Endothelial cell (in vitro differentiated cells): ENCODE data around the gene TOR1A. TPM values are rescaled to one million over a fixed set of nuclear protein-coding genes. Genes with fewer than 3 reads are reported as not detected.
A peak's percentile ranks its signal among the peaks of the same experiment; 100 is the strongest.

Experiments
- DNase-seq: peaks from one replicate; pipeline ENCODE4 v3.0.0; 2021; ENCODE audit warnings: low spot score
- H3K27ac Mint-ChIP-seq: one replicate; pipeline ENCODE4 v1.8.0; 2021; ENCODE audit warnings: mixed read lengths, inconsistent platforms; ENCODE audit not compliant: unreplicated experiment
- H3K27me3 Mint-ChIP-seq: one replicate; pipeline ENCODE4 v1.8.0; 2021; ENCODE audit warnings: mild to moderate bottlenecking, moderate library complexity, mixed read lengths, inconsistent platforms; ENCODE audit not compliant: unreplicated experiment
- H3K36me3 Mint-ChIP-seq: one replicate; pipeline ENCODE4 v1.8.0; 2021; ENCODE audit warnings: mild to moderate bottlenecking, low read depth, mixed read lengths, inconsistent platforms; ENCODE audit not compliant: unreplicated experiment
- H3K4me1 Mint-ChIP-seq: one replicate; pipeline ENCODE4 v1.8.0; 2021; ENCODE audit warnings: mild to moderate bottlenecking, mixed read lengths, inconsistent platforms; ENCODE audit not compliant: unreplicated experiment
- H3K4me3 Mint-ChIP-seq: one replicate; pipeline ENCODE4 v1.8.0; 2021; ENCODE audit warnings: mild to moderate bottlenecking, mixed read lengths, inconsistent platforms; ENCODE audit not compliant: unreplicated experiment
- H3K9me3 Mint-ChIP-seq: one replicate; pipeline ENCODE4 v1.8.0; 2021; ENCODE audit warnings: mixed read lengths, inconsistent platforms; ENCODE audit not compliant: unreplicated experiment
- total RNA-seq: library from RNA; stranded (reverse); fragmentation: NEBNext Ultra II Directional; extraction: Animal tissue kit (Norgen Biotek cat#: 25700); gene quantifications from one replicate; pipeline ENCODE4 v1.2.1, GENCODE V29; 2021; ENCODE audit not compliant: unreplicated experiment
- TF ChIP-seq, protein P1 (sequence below): fragments of 200-600 bp; sonication (generic); IDR thresholded peaks from one replicate; pipeline ENCODE4 v1.5.0; 2021; ENCODE audit warnings: antibody characterized with exemption; ENCODE audit not compliant: unreplicated experiment

The TOR1A gene
- total RNA-seq, 1 donor from 2014 or later, result 58.0 TPM

DNA sequence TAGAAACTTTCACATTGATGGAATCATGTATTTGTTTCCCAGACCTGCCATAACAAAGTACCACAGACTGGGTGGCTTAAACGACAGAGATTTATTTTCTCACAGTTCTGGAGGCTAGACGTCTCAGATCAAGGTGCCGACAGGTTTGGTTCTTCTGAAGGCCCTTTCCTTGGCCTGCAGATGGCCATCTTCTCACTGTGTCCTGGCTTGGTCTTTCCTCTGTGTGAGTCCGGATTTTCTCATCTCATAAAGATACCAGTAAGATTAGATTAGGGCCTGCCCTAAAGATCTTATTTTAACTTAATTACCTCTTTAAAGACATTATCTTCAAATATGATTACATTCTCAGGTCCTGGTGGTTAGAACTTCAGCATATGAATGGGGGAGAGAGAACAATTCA is 17.1 kb upstream of the TOR1A start:
- no peaks in the 10 kb centered on the region for H3K9me3 Mint-ChIP-seq
- H3K36me3 Mint-ChIP-seq, result no peaks in the 10 kb centered on the region
- H3K27me3 Mint-ChIP-seq, result peaks cover 3% of the 10 kb centered on the region
- no peak for DNase-seq
- H3K4me3 Mint-ChIP-seq, result no peak overlapping the region
- TF ChIP-seq, protein P1, sequence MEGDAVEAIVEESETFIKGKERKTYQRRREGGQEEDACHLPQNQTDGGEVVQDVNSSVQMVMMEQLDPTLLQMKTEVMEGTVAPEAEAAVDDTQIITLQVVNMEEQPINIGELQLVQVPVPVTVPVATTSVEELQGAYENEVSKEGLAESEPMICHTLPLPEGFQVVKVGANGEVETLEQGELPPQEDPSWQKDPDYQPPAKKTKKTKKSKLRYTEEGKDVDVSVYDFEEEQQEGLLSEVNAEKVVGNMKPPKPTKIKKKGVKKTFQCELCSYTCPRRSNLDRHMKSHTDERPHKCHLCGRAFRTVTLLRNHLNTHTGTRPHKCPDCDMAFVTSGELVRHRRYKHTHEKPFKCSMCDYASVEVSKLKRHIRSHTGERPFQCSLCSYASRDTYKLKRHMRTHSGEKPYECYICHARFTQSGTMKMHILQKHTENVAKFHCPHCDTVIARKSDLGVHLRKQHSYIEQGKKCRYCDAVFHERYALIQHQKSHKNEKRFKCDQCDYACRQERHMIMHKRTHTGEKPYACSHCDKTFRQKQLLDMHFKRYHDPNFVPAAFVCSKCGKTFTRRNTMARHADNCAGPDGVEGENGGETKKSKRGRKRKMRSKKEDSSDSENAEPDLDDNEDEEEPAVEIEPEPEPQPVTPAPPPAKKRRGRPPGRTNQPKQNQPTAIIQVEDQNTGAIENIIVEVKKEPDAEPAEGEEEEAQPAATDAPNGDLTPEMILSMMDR, result no peak
- no peak overlapping the region for H3K27ac Mint-ChIP-seq
- peaks cover 10% of the 10 kb centered on the region for H3K4me1 Mint-ChIP-seq

DNA sequence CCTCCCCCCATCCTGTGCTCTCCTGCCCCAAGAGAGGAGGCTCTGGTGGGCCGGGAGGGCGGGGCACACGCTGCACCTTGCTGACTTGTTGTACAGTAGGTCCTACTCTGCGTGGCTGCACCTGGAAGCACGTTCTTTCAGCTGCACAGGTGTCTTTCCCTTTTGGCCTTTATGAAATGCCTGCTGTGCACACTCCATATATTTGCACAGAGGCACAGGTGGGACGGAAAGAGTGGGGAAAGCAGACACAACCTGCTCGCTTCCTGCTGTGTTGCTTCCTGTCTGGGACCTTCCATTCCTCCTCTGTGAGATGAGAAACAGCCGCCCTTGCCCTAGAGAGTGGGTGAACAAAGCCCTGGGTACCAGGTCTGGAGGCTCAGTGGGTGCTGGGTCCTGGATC is 16.1 kb upstream of the TOR1A start:
- H3K4me3 Mint-ChIP-seq, result no peak overlapping the region

DNA sequence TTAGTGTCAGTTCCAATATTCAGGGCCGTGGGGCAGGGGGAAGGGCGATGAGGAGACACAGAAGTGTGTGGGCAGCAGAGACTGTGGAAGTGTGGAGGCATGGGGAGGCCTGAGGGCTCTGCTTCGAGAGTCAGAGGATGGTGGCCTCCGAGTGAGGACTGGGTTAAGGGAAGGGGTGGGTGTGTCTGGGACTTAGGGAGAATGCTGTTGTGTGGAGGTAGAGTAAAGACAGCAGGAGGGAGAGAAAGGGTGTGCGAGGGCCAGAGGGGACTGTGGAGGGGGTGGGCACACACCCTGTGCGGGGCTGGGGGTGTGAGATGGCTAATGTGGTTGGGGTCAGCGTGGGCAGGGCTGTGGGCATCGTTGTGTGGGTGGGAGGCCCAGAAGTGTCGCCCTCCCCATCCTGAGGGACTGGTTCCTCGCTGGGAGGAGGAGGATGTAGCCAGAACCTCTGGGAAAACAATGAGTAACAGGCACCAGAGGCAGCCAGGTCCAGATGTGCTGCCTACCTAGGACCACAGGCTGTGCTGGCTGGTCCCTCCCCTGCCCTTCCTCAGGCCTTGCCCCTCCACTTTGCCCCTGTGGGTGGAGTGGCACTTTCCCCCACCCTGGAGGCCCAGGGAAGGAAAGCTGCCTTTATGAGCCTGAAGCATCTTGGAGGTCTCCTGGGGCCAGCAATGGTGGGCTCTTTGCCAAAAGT is 15.5 kb upstream of the TOR1A start:
- H3K27me3 Mint-ChIP-seq, result peaks cover 6% of the 10 kb centered on the region
- TF ChIP-seq, protein P1, result no peak
- DNase-seq, result no peak
- no peak overlapping the region for H3K27ac Mint-ChIP-seq
- no peaks in the 10 kb centered on the region for H3K36me3 Mint-ChIP-seq
- no peak overlapping the region for H3K4me3 Mint-ChIP-seq
- no peaks in the 10 kb centered on the region for H3K9me3 Mint-ChIP-seq
- peaks cover 10% of the 10 kb centered on the region for H3K4me1 Mint-ChIP-seq

More for the DNA sequence above, 16.1 kb upstream of the TOR1A start:
- DNase-seq, result no peak
- Mint-ChIP-seq H3K36me3 (no peaks in the 10 kb centered on the region), H3K4me1 (peaks cover 10% of the 10 kb centered on the region), H3K27ac (no peak overlapping the region), H3K27me3 (peaks cover 6% of the 10 kb centered on the region), H3K9me3 (no peaks in the 10 kb centered on the region)
- TF ChIP-seq, protein P1, result no peak

GRCh38 chr9:129838707-129839259 is 14.8 kb upstream of the TOR1A start:
- no peak for DNase-seq
- Mint-ChIP-seq H3K4me1 (peaks cover 16% of the 10 kb centered on the region), H3K27me3 (peaks cover 6% of the 10 kb centered on the region), H3K4me3 (no peak overlapping the region), H3K27ac (no peak overlapping the region), H3K36me3 (peaks cover 6% of the 10 kb centered on the region), H3K9me3 (no peaks in the 10 kb centered on the region)
- TF ChIP-seq, protein P1, result no peak

DNA sequence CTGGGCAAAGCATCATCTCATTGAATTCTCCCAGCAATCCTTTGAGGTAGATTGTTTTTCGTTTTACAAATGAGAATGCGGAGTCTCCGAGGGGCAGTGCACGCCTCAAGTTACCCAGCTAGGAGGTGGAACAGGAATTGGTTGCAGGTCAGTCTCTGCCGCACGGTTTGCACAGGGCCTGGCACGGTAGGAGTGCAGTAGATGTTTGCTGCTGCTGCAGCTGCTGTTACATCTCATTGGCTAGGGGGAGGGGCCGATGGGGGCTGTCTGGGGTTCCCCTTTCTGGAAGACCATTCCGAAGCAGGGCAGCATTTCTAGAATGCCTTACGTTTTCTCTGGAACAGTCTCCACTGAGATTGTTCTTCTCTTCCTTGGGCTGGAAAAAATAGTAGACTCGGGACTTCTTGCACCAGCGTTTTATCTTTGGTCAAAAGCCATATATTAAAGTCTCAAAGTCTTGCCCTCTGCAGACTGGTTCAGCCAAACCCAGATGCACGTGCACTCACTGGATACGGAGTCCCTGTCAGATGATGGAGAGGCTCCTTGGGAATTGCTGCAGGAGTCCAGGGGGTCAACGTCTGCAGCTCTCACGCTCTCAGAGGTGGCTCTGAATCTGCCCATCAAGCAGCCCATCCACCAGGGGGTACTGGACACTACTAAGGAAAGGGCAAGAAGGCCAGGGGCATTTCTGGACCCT is 12.5 kb upstream of the TOR1A start:
- DNase-seq, result no peak
- H3K36me3 Mint-ChIP-seq, result peaks cover 9% of the 10 kb centered on the region
- H3K9me3 Mint-ChIP-seq, result no peaks in the 10 kb centered on the region
- peak overlapping the region; percentile 57 for H3K27ac Mint-ChIP-seq
- TF ChIP-seq, protein P1, result no peak
- H3K4me3 Mint-ChIP-seq, result peak overlapping the region; percentile 95
- peaks cover 16% of the 10 kb centered on the region for H3K4me1 Mint-ChIP-seq
- H3K27me3 Mint-ChIP-seq, result peaks cover 6% of the 10 kb centered on the region
